HCEC 1CT (cell line): Measurements from ENCODE around the gene AJAP1.

ENCODE experiments used
- DNase-seq: peaks from one replicate; pipeline ENCODE4 v3.0.0-alpha.2; 2017

The AJAP1 gene

GRCh38 chr1:4684864-4685522 lies 30.6 kb downstream of the AJAP1 start:
- no peak for DNase-seq

- no peak for DNase-seq
Observed at GRCh38 chr1:4685523-4685865, 31.1 kb downstream of the AJAP1 start.

- no peak for DNase-seq
Observed at GRCh38 chr1:4687943-4688342, 33.5 kb downstream of the AJAP1 start.

- no peak for DNase-seq
Observed at GRCh38 chr1:4689271-4689935, 35.0 kb downstream of the AJAP1 start.

- no peak for DNase-seq
Observed at GRCh38 chr1:4689941-4690635, 35.7 kb downstream of the AJAP1 start.

- no peak for DNase-seq
Observed at GRCh38 chr1:4690951-4691675, 36.7 kb downstream of the AJAP1 start.

GRCh38 chr1:4691766-4692405 lies 37.5 kb downstream of the AJAP1 start:
- no peak for DNase-seq

- DNase-seq, result no peak
Observed at GRCh38 chr1:4692437-4692836, 38.0 kb downstream of the AJAP1 start.

GRCh38 chr1:4693331-4693730 lies 38.9 kb downstream of the AJAP1 start:
- DNase-seq, result no peak

- no peak for DNase-seq
Observed at GRCh38 chr1:4693891-4694290, 39.5 kb downstream of the AJAP1 start.

GRCh38 chr1:4694492-4694891 lies 40.1 kb downstream of the AJAP1 start:
- DNase-seq, result no peak

- DNase-seq, result no peak
Observed at GRCh38 chr1:4695241-4695640, 40.8 kb downstream of the AJAP1 start.

- no peak for DNase-seq
Observed at GRCh38 chr1:4696161-4696745, 41.8 kb downstream of the AJAP1 start.

GRCh38 chr1:4696753-4697152 lies 42.3 kb downstream of the AJAP1 start:
- DNase-seq, result no peak

GRCh38 chr1:4697801-4698200 lies 43.4 kb downstream of the AJAP1 start:
- no peak for DNase-seq

- no peak for DNase-seq
Observed at GRCh38 chr1:4698911-4699310, 44.5 kb downstream of the AJAP1 start.

- no peak for DNase-seq
Observed at GRCh38 chr1:4699376-4700301, 45.2 kb downstream of the AJAP1 start.

- DNase-seq, result no peak
Observed at GRCh38 chr1:4700801-4701200, 46.4 kb downstream of the AJAP1 start.

- DNase-seq, result no peak
Observed at GRCh38 chr1:4701276-4701675, 46.9 kb downstream of the AJAP1 start.

GRCh38 chr1:4702464-4702863 lies 48.1 kb downstream of the AJAP1 start:
- no peak for DNase-seq

- no peak for DNase-seq
Observed at GRCh38 chr1:4702932-4703331, 48.5 kb downstream of the AJAP1 start.

GRCh38 chr1:4703646-4704045 lies 49.2 kb downstream of the AJAP1 start:
- no peak for DNase-seq
